ENCODE measurements around the gene RBM24.

- TF ChIP-seq CTCF (IDR thresholded peaks at IDR 0.05) (no peak), POLR2A (IDR thresholded peaks at IDR 0.05) (no peak)
Observed at GRCh38 chr6:17334265-17334664, 53.1 kb downstream of the RBM24 start.

Measured in Peyer's patch (tissue), 4 donors.